Measurements from ENCODE around the gene KIFC3. TPM values are rescaled to one million over a fixed set of nuclear protein-coding genes. Genes with fewer than 3 reads are reported as not detected.
A peak's percentile ranks its signal among the peaks of the same experiment; 100 is the strongest.
"Not testable (repeated sequence)": the region's sequence is repeated elsewhere in the genome, so short reads cannot be mapped to it uniquely, and the experiment has no call there.

KIFC3 gene
- total RNA-seq, 2 donors from 2014 or later, result 2.5 to 10.0 TPM

DNA sequence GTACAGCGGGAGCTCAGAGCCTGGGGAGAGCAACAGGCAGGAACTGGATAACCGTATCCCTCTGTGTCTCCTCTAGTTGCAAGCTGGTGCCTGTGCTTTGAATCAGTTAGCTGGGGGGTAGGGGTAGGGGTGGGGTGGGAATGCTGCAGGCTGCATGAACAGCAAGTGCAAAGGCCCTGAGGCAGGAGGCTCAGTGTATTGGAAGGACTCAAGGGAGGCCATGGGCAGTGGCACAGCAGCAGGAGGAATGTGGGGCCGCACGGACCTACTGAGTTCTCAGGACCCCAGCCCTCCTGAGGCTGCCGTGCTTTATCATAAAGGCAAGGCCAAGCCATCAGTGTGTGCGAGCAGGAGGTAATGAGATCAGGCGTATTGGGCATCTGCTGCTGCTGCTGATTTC is 63.4 kb downstream of the KIFC3 start:
- DNase-seq (ENCODE audit: low spot score), result no peak
- ATAC-seq, result no peak
- H3K4me1 Mint-ChIP-seq (ENCODE audit: low read depth in 2 of 2), result peaks cover 22 to 25% of the 10 kb centered on the region in 2 donors
- no peaks in the 10 kb centered on the region for H3K27me3 Mint-ChIP-seq
- no peak overlapping the region for H3K27ac Mint-ChIP-seq
- no peaks in the 10 kb centered on the region for H3K9me3 Mint-ChIP-seq
- H3K36me3 Mint-ChIP-seq, result no peaks in the 10 kb centered on the region
- H3K4me3 Mint-ChIP-seq, result no peak overlapping the region

DNA sequence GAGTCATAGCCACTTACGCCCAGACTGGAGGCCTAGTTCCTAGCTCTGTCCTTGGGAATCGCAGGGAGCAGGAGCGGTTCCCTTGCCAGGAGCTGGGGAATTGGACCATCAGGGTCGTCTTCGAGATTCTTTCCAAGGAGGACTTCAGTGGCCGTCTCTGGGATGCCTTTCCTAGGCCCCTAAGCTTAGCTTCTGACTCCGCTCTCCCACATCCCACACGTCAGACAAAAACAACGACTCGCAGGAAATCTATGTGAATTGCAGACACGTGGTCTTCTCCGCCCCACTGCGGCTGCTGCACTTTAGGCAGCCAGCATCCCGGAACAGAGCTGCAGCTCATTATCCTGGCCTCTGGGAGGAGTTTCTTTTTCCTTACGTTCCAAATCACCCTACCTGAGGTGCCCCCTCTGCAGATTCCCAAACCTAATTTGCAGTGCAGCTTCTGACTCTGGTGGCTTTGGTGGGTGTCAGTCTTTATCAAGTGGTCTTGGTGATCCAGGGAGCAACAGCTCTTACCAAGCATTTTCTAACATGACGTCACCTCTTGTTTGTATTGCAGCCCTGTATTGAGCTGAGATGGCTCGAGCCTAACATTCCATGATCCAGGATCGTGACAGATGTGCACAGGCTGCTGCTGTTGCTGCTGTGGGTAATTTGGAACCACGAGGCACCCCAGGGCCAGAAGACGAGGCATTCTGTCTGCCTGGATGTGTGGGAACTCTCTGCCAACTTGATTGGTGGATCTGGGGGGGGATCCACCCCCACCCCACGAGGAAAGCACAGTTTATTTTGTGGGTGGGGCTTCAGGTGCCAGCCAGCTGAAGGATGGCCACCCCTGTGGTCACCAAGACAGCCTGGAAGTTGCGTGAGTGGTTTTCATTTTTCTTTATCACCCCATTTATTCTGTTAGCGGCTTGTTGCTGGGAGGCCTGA is 65.6 kb downstream of the KIFC3 start:
- peaks cover 5% of the 10 kb centered on the region for H3K36me3 Mint-ChIP-seq
- ATAC-seq, result no peak
- no peaks in the 10 kb centered on the region for H3K27me3 Mint-ChIP-seq
- peak overlapping the region; percentile 95 for H3K4me3 Mint-ChIP-seq
- H3K4me1 Mint-ChIP-seq (ENCODE audit: low read depth in 2 of 2), result peaks cover 22 to 27% of the 10 kb centered on the region in 2 donors
- peak overlapping the region; percentile 78 to 85 for H3K27ac Mint-ChIP-seq
- no peak for DNase-seq (ENCODE audit: low spot score)
- H3K9me3 Mint-ChIP-seq, result no peaks in the 10 kb centered on the region

DNA sequence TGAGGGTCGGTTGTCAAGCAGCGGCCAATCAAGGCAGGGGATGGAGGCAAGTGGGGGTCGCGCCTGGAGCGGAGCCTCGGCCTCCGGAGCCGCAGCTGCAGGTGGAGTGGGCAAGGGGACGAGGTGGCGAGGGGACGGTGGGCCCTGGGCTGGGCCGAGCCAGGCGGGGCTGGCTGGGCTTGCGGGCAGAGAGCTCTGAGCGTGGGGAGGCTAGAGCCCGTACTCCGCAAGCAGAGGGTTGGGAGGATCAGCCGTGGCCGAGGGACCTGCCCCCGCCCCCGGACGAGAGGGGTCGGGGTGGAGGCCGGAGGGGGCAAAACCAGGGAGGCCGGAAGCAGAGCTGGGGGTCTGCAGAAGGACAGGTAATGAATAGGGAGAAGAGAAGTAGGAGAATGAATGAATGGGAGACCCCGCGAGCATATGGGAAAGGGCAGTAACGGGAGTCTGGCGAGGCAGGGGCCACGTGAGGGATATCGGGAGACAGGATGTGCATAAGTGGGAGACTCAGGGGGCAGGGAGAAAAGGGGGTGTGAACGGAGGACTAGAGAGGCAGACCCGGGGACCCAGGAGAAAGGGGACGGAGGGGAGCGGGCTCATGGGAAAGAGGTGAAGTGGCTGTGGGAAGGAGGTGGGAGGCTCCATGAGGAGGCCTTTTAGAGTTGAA is 66.4 kb downstream of the KIFC3 start, which contains the start of gene KATNB1:
Gene KATNB1, plus strand, starts transcription at position 16 of the 664 bp plus-strand sequence. CDS start 1,474 bp downstream, outside the sequence.
- Mint-ChIP-seq H3K27me3 (no peaks in the 10 kb centered on the region), H3K4me3 (peak within 1 kb of the TSS; percentile 95), H3K27ac (peak within 1 kb of the TSS; percentile 78 to 85), H3K36me3 (peaks cover 5% of the 10 kb centered on the region), H3K9me3 (no peaks in the 10 kb centered on the region), H3K4me1 (ENCODE audit: low read depth in 2 of 2) (peaks cover 22 to 31% of the 10 kb centered on the region in 2 donors)
- ATAC-seq (no peak), DNase-seq (ENCODE audit: low spot score) (no peak)

DNA sequence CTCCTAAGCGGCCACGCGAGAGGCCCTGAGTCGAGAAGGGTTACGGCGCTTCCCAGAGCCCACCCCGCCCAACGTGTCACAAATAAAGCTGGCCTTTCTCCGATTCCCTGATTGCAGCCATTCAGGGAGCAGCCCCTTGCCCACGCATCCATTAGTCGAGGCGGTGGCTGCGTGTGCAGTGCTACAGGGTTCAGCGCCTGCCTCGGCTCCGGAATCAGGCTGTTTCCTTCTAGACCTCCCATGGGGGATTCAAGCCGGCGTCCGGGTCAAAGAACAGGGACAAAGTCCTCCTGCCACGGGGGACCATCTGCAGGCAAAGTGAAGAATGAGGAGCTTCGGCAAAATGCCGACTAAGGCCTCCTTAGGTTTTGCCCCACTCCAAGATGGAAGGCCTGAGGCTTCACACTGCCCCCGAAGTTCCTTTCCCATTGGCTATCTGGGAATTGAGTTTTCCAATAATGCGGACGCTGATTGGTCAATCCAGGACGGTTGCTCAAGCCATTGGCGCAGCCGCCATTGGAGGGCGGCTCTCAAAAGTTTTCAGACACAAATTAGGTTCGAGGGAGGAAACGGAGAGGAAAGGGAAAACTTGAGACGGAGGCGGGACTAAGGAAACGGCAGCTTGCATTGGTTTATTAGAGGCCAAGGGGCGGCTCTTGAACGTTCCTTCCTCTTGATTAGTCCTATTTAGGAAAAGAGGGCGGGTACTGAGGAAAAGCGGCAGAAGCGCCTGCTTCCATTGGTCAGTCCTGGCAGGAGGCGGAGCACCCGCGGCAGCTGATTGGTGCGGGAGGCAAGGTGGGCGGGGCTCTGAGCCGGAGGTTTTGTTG is 67.2 kb downstream of the KIFC3 start:
- Mint-ChIP-seq H3K4me3 (peak overlapping the region; percentile 95), H3K27ac (peak overlapping the region; percentile 78 to 85), H3K4me1 (ENCODE audit: low read depth in 2 of 2) (peaks cover 22 to 31% of the 10 kb centered on the region in 2 donors), H3K9me3 (no peaks in the 10 kb centered on the region), H3K27me3 (no peaks in the 10 kb centered on the region), H3K36me3 (peaks cover 5% of the 10 kb centered on the region)
- ATAC-seq (peak; percentile 95 to 96), DNase-seq (ENCODE audit: low spot score) (peak; percentile 98)

DNA sequence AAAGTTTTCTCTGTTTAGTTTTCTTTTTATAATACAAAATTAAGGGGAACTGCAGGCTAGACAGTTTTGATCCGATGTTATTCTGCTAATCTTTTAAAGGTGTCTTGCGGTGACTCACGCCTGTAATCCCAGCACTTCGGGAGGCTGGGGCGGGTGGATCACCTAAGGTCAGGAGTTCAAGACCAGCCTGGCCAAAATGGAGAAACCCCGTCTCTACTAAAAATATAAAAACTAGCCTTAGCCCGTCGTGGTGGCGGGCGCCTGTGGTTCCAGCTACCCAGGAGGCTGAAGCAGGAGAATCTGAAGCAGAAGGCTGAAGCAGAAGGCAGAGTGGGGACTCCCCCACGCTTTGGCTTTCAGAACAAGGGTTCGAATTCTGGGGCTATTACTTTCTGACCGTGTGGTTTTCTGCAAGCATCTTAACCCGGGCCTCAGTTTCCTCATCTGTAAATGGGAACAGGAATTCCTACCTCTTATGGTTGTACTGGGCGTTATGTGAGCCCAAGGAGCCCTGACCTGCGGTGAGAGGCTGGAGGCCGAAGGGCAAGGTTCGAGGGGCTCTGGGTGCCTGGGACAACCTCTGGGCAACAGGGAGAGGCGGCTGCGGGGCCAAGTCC is 67.9 kb downstream of the KIFC3 start:
- Mint-ChIP-seq H3K27me3 (no peaks in the 10 kb centered on the region), H3K4me3 (peak overlapping the region; percentile 95), H3K4me1 (ENCODE audit: low read depth in 2 of 2) (peaks cover 22 to 31% of the 10 kb centered on the region in 2 donors), H3K27ac (peak overlapping the region; percentile 78 to 85), H3K36me3 (peaks cover 5% of the 10 kb centered on the region), H3K9me3 (no peaks in the 10 kb centered on the region)
- DNase-seq (ENCODE audit: low spot score) (no peak), ATAC-seq (no peak)

DNA sequence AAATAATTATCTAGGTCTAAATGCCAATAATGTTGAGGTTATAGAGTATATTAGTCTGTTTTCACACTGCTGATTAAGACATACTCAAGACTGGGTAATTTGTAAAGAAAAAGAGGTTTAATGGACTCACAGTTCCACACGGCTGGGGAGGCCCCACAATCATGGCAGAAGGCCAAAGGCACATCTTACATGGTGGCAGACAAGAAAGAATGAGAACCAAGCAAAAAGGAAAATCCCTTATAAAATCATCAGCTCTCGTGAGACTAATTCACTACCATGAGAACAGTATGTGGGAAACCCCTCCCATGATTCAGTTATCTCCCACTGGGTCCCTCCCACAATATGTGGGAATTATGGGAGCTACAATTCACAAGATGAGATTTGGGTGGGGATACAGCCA is 69.6 kb downstream of the KIFC3 start:
- Mint-ChIP-seq H3K27ac (peak overlapping the region; percentile 45 to 67), H3K36me3 (peaks cover 5% of the 10 kb centered on the region), H3K9me3 (no peaks in the 10 kb centered on the region), H3K4me3 (peak overlapping the region; percentile 54), H3K27me3 (no peaks in the 10 kb centered on the region), H3K4me1 (ENCODE audit: low read depth in 2 of 2) (peaks cover 21 to 31% of the 10 kb centered on the region in 2 donors)
- no peak for ATAC-seq
- DNase-seq (ENCODE audit: low spot score), result no peak

DNA sequence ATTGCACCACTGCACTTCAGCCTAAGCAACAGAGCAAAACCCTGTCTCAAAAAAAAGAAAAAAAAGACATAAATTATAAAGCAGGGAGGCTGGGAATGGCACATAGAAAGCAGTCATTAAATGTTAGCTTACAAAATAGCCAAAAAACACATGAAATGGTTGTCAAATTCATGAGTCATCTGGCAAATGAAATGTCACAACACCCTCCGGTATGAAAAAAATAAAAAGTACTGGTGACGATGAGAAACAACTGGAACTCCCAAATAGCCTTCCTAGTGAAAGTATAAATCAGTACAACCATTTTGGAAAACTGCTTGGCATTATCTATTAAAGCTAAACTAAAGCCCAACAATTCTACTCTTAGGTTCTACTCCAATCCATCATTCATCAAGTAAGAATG is 70.3 kb downstream of the KIFC3 start:
- peaks cover 5% of the 10 kb centered on the region for H3K36me3 Mint-ChIP-seq
- peak overlapping the region in 1 of 2 donors; percentile 41 for H3K27ac Mint-ChIP-seq
- H3K27me3 Mint-ChIP-seq, result no peaks in the 10 kb centered on the region
- H3K9me3 Mint-ChIP-seq, result no peaks in the 10 kb centered on the region
- peaks cover 17 to 24% of the 10 kb centered on the region in 2 donors for H3K4me1 Mint-ChIP-seq (ENCODE audit: low read depth in 2 of 2)
- ATAC-seq (no peak), DNase-seq (ENCODE audit: low spot score) (no peak)
- H3K4me3 Mint-ChIP-seq, result no peak overlapping the region

DNA sequence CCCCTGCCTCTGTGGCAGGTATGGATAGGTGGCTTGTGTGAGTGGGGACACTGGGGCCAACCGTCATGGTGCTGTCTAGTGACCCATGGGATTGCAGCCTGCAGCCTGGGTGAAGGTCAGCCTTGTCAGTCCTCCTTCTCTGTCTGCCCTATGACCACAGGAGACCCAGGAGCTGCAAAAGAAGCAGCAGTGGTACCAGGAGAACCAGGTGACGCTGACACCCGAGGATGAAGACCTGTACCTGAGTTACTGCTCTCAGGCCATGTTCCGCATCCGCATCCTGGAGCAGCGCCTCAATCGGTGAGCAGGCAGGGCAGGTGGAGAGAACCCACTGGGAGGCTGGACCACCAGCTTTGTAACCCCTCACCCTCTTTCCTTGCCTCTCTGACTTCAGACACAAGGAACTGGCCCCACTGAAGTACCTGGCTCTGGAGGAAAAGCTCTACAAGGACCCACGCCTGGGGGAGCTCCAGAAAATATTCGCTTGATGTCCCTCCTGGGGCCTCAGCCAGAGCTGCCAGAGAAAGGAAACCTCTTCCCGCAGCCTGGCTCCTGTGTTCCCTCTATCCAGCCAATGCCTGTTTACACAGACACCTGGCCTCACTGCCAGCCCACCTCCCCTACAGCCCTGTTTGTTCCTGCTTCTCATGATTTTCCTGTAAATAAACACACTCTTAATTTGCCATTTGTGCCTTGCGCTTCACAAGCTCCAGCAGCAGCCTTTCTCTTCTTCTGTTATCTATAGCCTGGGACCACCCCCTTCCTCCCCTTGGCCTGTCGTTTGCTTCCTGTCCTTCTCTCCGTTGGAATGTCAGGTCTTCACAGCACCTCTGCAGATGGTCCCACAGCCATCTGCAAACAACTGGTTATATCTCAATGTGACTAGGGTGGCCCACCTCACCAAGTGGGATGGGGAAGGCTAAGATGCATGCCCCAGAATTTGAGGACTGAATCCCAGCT is 71.2 kb downstream of the KIFC3 start:
- Mint-ChIP-seq H3K36me3 (peaks cover 5% of the 10 kb centered on the region), H3K9me3 (no peaks in the 10 kb centered on the region), H3K4me1 (ENCODE audit: low read depth in 2 of 2) (peaks cover 7 to 14% of the 10 kb centered on the region in 2 donors), H3K27me3 (no peaks in the 10 kb centered on the region), H3K27ac (peak overlapping the region in 1 of 2 donors; percentile 41), H3K4me3 (no peak overlapping the region)
- DNase-seq (ENCODE audit: low spot score) (no peak), ATAC-seq (no peak)

DNA sequence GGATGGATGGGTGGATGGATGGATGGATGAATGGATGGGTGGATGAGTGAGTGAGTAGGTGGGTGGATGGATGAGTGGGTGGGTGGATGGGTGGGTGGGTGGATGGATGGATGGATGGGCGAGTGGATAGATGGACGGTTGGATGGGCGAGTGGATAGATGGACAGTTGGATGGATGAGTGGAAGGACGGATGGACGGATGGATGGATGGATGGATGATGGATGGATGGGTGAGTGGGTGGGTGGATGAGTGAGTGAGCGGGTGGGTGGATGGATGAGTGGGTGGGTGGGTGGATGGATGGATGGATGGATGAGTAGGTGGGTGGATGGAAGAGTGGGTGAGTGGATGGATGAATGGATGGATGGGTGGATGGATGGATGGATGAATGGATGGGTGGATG is 72.4 kb downstream of the KIFC3 start:
- DNase-seq (ENCODE audit: low spot score); H3K27me3 Mint-ChIP-seq: not testable (repeated sequence)

DNA sequence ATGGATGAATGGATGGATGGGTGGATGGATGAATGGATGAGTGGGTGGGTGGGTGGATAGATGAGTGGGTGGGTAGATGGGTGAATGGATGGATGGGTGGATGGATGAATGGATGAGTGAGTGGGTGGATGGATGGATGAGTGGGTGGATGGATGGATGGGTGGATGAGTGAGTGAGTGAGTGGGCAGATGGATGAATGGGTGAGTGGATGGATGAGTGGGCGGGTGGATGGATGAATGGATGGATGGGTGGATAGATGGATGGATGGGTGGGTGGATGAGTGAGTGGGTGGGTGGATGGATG is 73.2 kb downstream of the KIFC3 start:
- no peaks in the 10 kb centered on the region for H3K9me3 Mint-ChIP-seq
- ATAC-seq (no peak), DNase-seq (ENCODE audit: low spot score) (no peak)
- H3K36me3 Mint-ChIP-seq, result peaks cover 5% of the 10 kb centered on the region
- H3K27me3 Mint-ChIP-seq, result no peaks in the 10 kb centered on the region
- H3K27ac Mint-ChIP-seq, result no peak overlapping the region
- H3K4me3 Mint-ChIP-seq, result no peak overlapping the region
- peaks cover 0 to 10% of the 10 kb centered on the region in 2 donors for H3K4me1 Mint-ChIP-seq (ENCODE audit: low read depth in 2 of 2)

More for the DNA sequence above, 72.4 kb downstream of the KIFC3 start:
- ATAC-seq; H3K9me3 Mint-ChIP-seq; H3K4me3 Mint-ChIP-seq; H3K4me1 Mint-ChIP-seq (ENCODE audit: low read depth in 2 of 2); H3K36me3 Mint-ChIP-seq; H3K27ac Mint-ChIP-seq: not testable (repeated sequence)

DNA sequence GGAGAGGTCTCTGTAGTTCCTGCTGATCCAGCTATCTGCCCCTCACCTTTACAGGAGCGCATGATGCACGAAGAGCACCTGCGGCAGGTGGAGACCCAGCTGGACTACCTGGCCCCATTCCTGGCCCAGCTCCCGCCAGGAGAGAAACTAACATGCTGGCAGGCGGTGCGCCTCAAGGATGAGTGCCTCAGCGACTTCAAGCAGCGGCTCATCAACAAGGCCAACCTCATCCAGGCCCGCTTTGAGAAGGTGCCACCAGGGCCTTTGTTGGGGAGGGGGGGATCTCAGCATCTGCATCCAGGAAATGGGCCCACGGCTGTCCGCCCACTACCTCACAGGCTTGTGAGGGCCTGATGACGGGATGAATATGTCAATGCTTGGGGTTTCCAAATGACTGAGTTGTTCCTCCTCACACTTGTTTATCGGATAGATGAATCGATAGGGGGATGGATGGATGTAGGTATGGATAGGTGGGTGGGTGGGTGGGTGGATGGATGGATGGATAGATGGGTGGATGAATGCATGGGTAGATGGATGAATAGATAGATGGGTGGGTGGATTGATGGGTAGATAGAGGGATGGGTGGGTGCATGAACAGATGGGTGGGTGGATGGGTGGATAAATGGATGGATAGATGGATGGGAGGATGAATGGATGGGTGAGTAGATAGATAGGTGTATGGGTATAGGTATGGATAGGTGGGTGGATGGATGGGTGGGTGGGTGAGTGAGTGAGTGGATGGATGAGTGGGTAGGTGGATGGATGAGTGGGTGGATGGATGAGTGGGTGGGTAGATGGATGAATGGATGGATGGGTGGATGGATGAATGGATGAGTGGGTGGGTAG is 73.7 kb downstream of the KIFC3 start:
- DNase-seq (ENCODE audit: low spot score) (no peak), ATAC-seq (no peak)
- no peaks in the 10 kb centered on the region for H3K27me3 Mint-ChIP-seq
- peaks cover 5% of the 10 kb centered on the region for H3K36me3 Mint-ChIP-seq
- H3K27ac Mint-ChIP-seq, result no peak overlapping the region
- peaks cover 0 to 10% of the 10 kb centered on the region in 2 donors for H3K4me1 Mint-ChIP-seq (ENCODE audit: low read depth in 2 of 2)
- H3K4me3 Mint-ChIP-seq, result no peak overlapping the region
- no peaks in the 10 kb centered on the region for H3K9me3 Mint-ChIP-seq

DNA sequence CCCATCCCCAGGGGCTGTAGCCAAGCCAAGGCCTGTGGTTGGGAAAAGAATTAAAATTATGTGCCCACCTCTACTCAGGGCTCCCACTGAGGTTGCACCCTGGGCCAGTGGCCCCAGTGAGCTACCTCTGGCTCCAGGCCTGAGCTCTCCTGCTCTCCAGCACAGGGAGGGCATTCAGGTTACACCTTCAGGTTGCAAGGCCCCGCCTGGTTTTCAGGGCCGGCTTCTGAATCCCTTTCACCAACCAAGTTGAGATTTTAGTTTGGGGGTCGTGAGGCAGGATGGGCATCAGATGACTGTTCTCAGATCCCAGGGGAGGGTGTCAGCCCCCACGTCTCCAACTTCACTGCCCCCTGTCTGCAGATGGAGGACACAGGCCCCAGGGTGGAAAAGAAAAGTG is 74.7 kb downstream of the KIFC3 start:
- ATAC-seq, result no peak
- peaks cover 0 to 8% of the 10 kb centered on the region in 2 donors for H3K4me1 Mint-ChIP-seq (ENCODE audit: low read depth in 2 of 2)
- H3K36me3 Mint-ChIP-seq, result no peaks in the 10 kb centered on the region
- H3K4me3 Mint-ChIP-seq, result no peak overlapping the region
- no peaks in the 10 kb centered on the region for H3K27me3 Mint-ChIP-seq
- no peak for DNase-seq (ENCODE audit: low spot score)
- no peak overlapping the region for H3K27ac Mint-ChIP-seq
- no peaks in the 10 kb centered on the region for H3K9me3 Mint-ChIP-seq

All from natural killer cell treated with Interleukin-12 subunit alpha and Interleukin-12 subunit beta and Interleukin-15 and Interleukin-18, amount 100 ng/mL, for 72 hours (primary cell).